ENCODE data around the gene ALDOA.

- TF ChIP-seq, protein P1, sequence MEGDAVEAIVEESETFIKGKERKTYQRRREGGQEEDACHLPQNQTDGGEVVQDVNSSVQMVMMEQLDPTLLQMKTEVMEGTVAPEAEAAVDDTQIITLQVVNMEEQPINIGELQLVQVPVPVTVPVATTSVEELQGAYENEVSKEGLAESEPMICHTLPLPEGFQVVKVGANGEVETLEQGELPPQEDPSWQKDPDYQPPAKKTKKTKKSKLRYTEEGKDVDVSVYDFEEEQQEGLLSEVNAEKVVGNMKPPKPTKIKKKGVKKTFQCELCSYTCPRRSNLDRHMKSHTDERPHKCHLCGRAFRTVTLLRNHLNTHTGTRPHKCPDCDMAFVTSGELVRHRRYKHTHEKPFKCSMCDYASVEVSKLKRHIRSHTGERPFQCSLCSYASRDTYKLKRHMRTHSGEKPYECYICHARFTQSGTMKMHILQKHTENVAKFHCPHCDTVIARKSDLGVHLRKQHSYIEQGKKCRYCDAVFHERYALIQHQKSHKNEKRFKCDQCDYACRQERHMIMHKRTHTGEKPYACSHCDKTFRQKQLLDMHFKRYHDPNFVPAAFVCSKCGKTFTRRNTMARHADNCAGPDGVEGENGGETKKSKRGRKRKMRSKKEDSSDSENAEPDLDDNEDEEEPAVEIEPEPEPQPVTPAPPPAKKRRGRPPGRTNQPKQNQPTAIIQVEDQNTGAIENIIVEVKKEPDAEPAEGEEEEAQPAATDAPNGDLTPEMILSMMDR (IDR thresholded peaks at IDR 0.05) = no peak
- TF ChIP-seq POLR2AphosphoS5 (IDR thresholded peaks at IDR 0.05; ENCODE audit: insufficient read depth in 1 of 2, low read depth in 1 of 2) = no peak
These were observed 10.8 kb downstream of the ALDOA start for GRCh38 chr16:30076276-30076791.

All from vagina (tissue), 2 donors.